RCC 7860 (cell line): ENCODE data around the gene DCLK2.
"Not testable (repeated sequence)": the region's sequence is repeated elsewhere in the genome, so short reads cannot be mapped to it uniquely, and the experiment has no call there.

Source experiments
- DNase-seq: peaks from one replicate; pipeline ENCODE4 v3.0.0-alpha.2; 2015; ENCODE audit warnings: low spot score
- FAIRE-seq: peaks from 2 replicates; lab custom pipeline; 2012; peaks lifted over from hg19 to GRCh38; lab: Jason Lieb, UNC

Gene DCLK2

GRCh38 chr4:150197256-150197655, 119.0 kb downstream of the DCLK2 start:
- DNase-seq, FAIRE-seq: not testable (repeated sequence)

GRCh38 chr4:150199056-150199455, 120.8 kb downstream of the DCLK2 start:
- DNase-seq (no peak), FAIRE-seq (no peak)

GRCh38 chr4:150205016-150205415, 126.8 kb downstream of the DCLK2 start:
- FAIRE-seq, result no peak

GRCh38 chr4:150206265-150206664, 128.0 kb downstream of the DCLK2 start:
- no peak for DNase-seq
- no peak for FAIRE-seq

More at GRCh38 chr4:150205016-150205415, 126.8 kb downstream of the DCLK2 start:
- no peak for DNase-seq

- DNase-seq, result no peak
- no peak for FAIRE-seq
Measured at GRCh38 chr4:150206954-150207353, 128.7 kb downstream of the DCLK2 start.

- FAIRE-seq (no peak), DNase-seq (no peak)
Measured at GRCh38 chr4:150207871-150208270, 129.6 kb downstream of the DCLK2 start.

GRCh38 chr4:150209140-150209829, 131.0 kb downstream of the DCLK2 start:
- no peak for FAIRE-seq
- DNase-seq, result no peak

- DNase-seq (no peak), FAIRE-seq (no peak)
Measured at GRCh38 chr4:150211016-150211415, 132.8 kb downstream of the DCLK2 start.

GRCh38 chr4:150211799-150212445, 133.7 kb downstream of the DCLK2 start:
- DNase-seq (no peak), FAIRE-seq (no peak)

GRCh38 chr4:150212485-150212884, 134.2 kb downstream of the DCLK2 start:
- DNase-seq (no peak), FAIRE-seq (no peak)

- FAIRE-seq, result no peak
- no peak for DNase-seq
Measured at GRCh38 chr4:150212927-150213326, 134.7 kb downstream of the DCLK2 start.

- FAIRE-seq (no peak), DNase-seq (no peak)
Measured at GRCh38 chr4:150215601-150216000, 137.4 kb downstream of the DCLK2 start.

GRCh38 chr4:150216726-150217125, 138.5 kb downstream of the DCLK2 start:
- FAIRE-seq (no peak), DNase-seq (no peak)

- no peak for FAIRE-seq
Measured at GRCh38 chr4:150217192-150217591, 138.9 kb downstream of the DCLK2 start.

GRCh38 chr4:150217808-150218207, 139.6 kb downstream of the DCLK2 start:
- FAIRE-seq, result no peak
- no peak for DNase-seq

More at GRCh38 chr4:150217192-150217591, 138.9 kb downstream of the DCLK2 start:
- peak; percentile 53 for DNase-seq

- DNase-seq (no peak), FAIRE-seq (no peak)
Measured at GRCh38 chr4:150218447-150218846, 140.2 kb downstream of the DCLK2 start.

GRCh38 chr4:150219841-150220240, 141.6 kb downstream of the DCLK2 start:
- no peak for FAIRE-seq
- no peak for DNase-seq

- DNase-seq (peak; percentile 90), FAIRE-seq (peak; percentile 90)
Measured at GRCh38 chr4:150224896-150225591, 146.8 kb downstream of the DCLK2 start.

GRCh38 chr4:150229520-150229919, 151.3 kb downstream of the DCLK2 start:
- FAIRE-seq, result peak; percentile 44
- DNase-seq, result peak; percentile 7

GRCh38 chr4:150230561-150230960, 152.3 kb downstream of the DCLK2 start:
- no peak for FAIRE-seq
- no peak for DNase-seq

GRCh38 chr4:150231107-150231770, 153.0 kb downstream of the DCLK2 start:
- DNase-seq (no peak), FAIRE-seq (no peak)
